ENCODE measurements around the gene TBC1D8. TPM values are rescaled to one million over a fixed set of nuclear protein-coding genes. Genes with fewer than 3 reads are reported as not detected.
A peak's percentile ranks its signal among the peaks of the same experiment; 100 is the strongest.

The TBC1D8 gene
- total and polyA plus RNA-seq, 2 of the 13 experiments (the other 11 are each of a cell fraction or from before 2014, with no cell fraction given), result 45.1 to 95.4 TPM

DNA sequence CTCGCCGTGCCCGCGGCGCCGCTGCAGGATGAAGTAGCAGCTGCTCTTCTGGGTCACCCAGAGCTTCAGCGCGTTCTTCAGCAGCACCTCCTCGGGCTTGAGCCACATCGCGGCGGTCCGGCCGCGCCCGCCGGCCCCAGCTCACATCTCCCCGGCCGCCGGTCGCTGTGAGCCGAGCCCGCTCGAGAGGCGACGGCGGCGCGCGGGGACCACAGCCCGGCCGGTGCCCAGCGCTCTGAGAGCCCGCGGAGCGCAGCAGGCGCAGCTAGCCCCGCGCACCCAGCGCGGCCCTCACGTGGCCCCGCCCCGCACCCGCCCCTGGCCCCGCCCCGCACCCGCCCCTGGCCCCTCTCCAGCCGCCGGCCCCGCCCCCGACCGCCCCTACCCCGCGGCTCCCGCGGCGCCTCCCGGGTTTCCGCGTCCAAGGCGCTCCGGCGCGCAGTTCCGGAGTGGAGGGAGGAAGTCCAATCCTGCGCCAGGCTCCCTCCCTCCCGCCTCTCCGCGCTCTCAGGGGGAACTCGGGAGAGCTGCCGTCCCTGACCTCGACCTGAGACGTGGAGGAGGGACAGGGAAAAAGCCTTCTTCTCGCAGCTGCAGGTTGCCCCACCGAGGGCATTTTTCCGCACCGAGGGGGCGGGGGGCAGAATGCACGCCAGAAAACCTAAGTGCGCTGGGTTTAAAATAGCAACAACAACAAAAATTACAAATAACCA lies at the start of gene TBC1D8 (continued):
- TF ChIP-seq PATZ1 (CRISPR knock-in tag; IDR thresholded peaks at IDR 0.05) (peak; percentile 53), RORA (CRISPR knock-in tag; IDR thresholded peaks at IDR 0.05) (no peak), FOXO1 (CRISPR knock-in tag; IDR thresholded peaks at IDR 0.05) (0 out of 2 replicates have a peak, but pooled peaks have one; percentile 35), NFE2 (CRISPR knock-in tag; IDR thresholded peaks at IDR 0.05) (no peak), RAD51 (IDR thresholded peaks at IDR 0.05; ENCODE audit: borderline replicate concordance) (no peak), MYC (CRISPR knock-in tag; IDR thresholded peaks at IDR 0.05; ENCODE audit: borderline replicate concordance) (0 out of 2 replicates have a peak, but pooled peaks have one; percentile 21), FOXJ3 (CRISPR knock-in tag; IDR thresholded peaks at IDR 0.05; ENCODE audit: borderline replicate concordance) (no peak), KMT2A (CRISPR knock-in tag; IDR thresholded peaks at IDR 0.05) (peak; percentile 51; the same call in 1 of the 2 replicates), ZNF510 (CRISPR knock-in tag; IDR thresholded peaks at IDR 0.05; ENCODE audit: low read depth) (no peak), PRMT3 (CRISPR knock-in tag; IDR thresholded peaks at IDR 0.05; ENCODE audit: borderline replicate concordance, low read depth) (peak; percentile 34; the same call in 1 of the 2 replicates), SRSF4 (IDR thresholded peaks at IDR 0.05; ENCODE audit: low read depth, low read length, poor library complexity, severe bottlenecking) (no peak), ZSCAN12 (CRISPR knock-in tag; IDR thresholded peaks at IDR 0.05) (peak; percentile 71; the same call in 1 of the 2 replicates), ZNF574 (CRISPR knock-in tag; IDR thresholded peaks at IDR 0.05) (peak; percentile 66), TSC22D2 (CRISPR knock-in tag; IDR thresholded peaks at IDR 0.05; ENCODE audit: borderline replicate concordance) (peak; percentile 69; the same call in 1 of the 2 replicates)
- TF ChIP-seq, protein P1, sequence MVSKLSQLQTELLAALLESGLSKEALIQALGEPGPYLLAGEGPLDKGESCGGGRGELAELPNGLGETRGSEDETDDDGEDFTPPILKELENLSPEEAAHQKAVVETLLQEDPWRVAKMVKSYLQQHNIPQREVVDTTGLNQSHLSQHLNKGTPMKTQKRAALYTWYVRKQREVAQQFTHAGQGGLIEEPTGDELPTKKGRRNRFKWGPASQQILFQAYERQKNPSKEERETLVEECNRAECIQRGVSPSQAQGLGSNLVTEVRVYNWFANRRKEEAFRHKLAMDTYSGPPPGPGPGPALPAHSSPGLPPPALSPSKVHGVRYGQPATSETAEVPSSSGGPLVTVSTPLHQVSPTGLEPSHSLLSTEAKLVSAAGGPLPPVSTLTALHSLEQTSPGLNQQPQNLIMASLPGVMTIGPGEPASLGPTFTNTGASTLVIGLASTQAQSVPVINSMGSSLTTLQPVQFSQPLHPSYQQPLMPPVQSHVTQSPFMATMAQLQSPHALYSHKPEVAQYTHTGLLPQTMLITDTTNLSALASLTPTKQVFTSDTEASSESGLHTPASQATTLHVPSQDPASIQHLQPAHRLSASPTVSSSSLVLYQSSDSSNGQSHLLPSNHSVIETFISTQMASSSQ (IDR thresholded peaks at IDR 0.05; ENCODE audit: low read depth), result 0 out of 2 replicates have a peak, but pooled peaks have one; percentile 17
- TF ChIP-seq, protein P1 (CRISPR knock-in tag; IDR thresholded peaks at IDR 0.05; ENCODE audit: borderline replicate concordance), result peak; percentile 37; the same call in 1 of the 2 replicates

Data from HepG2 (cell line).